HG03520 (cell line): ENCODE measurements around the gene MAML2.

ENCODE experiments used
- ATAC-seq: cut with Tn5 transposase; IDR thresholded peaks from one replicate; pipeline ENCODE4 v1.9.1; 2021; ENCODE audit warnings: mild to moderate bottlenecking, moderate library complexity; ENCODE audit not compliant: unreplicated experiment

Gene MAML2

GRCh38 chr11:95996621-95997235, 346.3 kb downstream of the MAML2 start:
- ATAC-seq = no peak

- no peak for ATAC-seq
These were observed 348.7 kb downstream of the MAML2 start for GRCh38 chr11:95994329-95994728.

GRCh38 chr11:95993438-95994298, 349.3 kb downstream of the MAML2 start:
- no peak for ATAC-seq

- ATAC-seq = no peak
These were observed 351.4 kb downstream of the MAML2 start for GRCh38 chr11:95991545-95991944.

- ATAC-seq = no peak
These were observed 351.9 kb downstream of the MAML2 start for GRCh38 chr11:95991101-95991500.

GRCh38 chr11:95989780-95990179, 353.2 kb downstream of the MAML2 start:
- ATAC-seq = no peak

GRCh38 chr11:95989076-95989605, 353.9 kb downstream of the MAML2 start:
- ATAC-seq = no peak

- ATAC-seq = no peak
These were observed 357.7 kb downstream of the MAML2 start for GRCh38 chr11:95985174-95985808.

GRCh38 chr11:95984072-95984471, 358.9 kb downstream of the MAML2 start:
- ATAC-seq = no peak

GRCh38 chr11:95977534-95978174, 365.3 kb downstream of the MAML2 start:
- ATAC-seq = no peak

GRCh38 chr11:95976550-95976949, 366.4 kb downstream of the MAML2 start:
- ATAC-seq = no peak

- no peak for ATAC-seq
These were observed 367.7 kb downstream of the MAML2 start for GRCh38 chr11:95975343-95975742.

- ATAC-seq = no peak
These were observed 370.9 kb downstream of the MAML2 start for GRCh38 chr11:95972060-95972459.

GRCh38 chr11:95968585-95968984, 374.4 kb downstream of the MAML2 start:
- no peak for ATAC-seq

GRCh38 chr11:95964281-95964680, 378.7 kb downstream of the MAML2 start:
- ATAC-seq = no peak

- ATAC-seq = no peak
These were observed 381.2 kb downstream of the MAML2 start for GRCh38 chr11:95961758-95962157.

- ATAC-seq = no peak
These were observed 392.1 kb downstream of the MAML2 start for GRCh38 chr11:95950905-95951304.

GRCh38 chr11:95948637-95949036, 394.4 kb downstream of the MAML2 start:
- no peak for ATAC-seq

GRCh38 chr11:95944623-95945022, 398.4 kb downstream of the MAML2 start:
- ATAC-seq = no peak

- no peak for ATAC-seq
These were observed 399.4 kb downstream of the MAML2 start for GRCh38 chr11:95943546-95943945.

- no peak for ATAC-seq
These were observed 403.9 kb downstream of the MAML2 start for GRCh38 chr11:95939091-95939490.
